ENCODE data around the gene INHBA. TPM values are rescaled to one million over a fixed set of nuclear protein-coding genes. Genes with fewer than 3 reads are reported as not detected.

The INHBA gene
- total RNA-seq, 2 donors from 2014 or later: 0.52 TPM; not detected in 1

DNA sequence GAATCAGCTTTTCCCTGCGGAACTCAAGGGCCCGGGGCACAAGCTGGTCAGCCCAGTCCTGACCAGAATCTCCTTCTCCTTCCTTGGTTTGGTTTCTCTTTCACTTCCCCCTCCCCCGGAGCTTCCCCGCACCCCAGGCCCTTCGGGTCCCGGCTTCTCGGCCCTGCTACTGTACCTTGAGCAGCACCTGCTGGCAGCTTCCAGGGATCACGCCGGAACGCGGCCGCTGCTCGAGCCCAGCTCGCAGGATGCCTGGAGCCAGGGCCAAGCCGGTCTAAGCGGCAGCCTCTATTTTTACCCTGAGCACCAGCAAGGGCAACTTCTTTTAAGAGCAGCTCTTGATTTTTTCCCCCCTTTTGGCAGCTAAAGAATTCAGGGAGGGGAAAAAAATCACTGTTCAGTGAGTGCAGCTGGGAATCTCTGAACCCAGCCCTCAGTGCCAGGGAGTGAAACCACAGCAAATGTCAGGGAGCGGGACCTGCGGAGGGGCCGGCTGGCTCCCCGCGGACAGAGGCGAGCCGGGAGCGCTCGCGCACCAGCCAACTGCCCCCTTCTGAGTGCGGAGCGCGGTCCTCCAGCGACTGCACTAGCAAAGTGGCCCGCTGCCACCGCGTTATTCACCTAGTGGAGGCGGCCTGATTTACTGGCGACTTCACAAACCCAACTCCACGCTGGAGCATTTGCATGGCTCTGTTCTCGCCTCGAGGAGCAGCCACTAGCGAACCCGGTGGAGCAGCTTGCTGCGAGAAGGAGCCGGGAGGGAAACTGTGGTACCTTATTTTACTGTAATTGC is 2.4 kb upstream of the INHBA start:
- no peaks in the 10 kb centered on the region for H3K9me3 ChIP-seq
- H3K27ac ChIP-seq: peak overlapping the region in 3 of 4 donors; percentile 64 to 81 (median 69)
- TF ChIP-seq POLR2A (IDR thresholded peaks at IDR 0.05): no peak
- TF ChIP-seq, protein P1, sequence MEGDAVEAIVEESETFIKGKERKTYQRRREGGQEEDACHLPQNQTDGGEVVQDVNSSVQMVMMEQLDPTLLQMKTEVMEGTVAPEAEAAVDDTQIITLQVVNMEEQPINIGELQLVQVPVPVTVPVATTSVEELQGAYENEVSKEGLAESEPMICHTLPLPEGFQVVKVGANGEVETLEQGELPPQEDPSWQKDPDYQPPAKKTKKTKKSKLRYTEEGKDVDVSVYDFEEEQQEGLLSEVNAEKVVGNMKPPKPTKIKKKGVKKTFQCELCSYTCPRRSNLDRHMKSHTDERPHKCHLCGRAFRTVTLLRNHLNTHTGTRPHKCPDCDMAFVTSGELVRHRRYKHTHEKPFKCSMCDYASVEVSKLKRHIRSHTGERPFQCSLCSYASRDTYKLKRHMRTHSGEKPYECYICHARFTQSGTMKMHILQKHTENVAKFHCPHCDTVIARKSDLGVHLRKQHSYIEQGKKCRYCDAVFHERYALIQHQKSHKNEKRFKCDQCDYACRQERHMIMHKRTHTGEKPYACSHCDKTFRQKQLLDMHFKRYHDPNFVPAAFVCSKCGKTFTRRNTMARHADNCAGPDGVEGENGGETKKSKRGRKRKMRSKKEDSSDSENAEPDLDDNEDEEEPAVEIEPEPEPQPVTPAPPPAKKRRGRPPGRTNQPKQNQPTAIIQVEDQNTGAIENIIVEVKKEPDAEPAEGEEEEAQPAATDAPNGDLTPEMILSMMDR (IDR thresholded peaks at IDR 0.05): peak; percentile 50 to 75 (median 64)
- 0% methylated on average over 36 to 42 of the region's 42 CpGs for WGBS, 2 donors
- ATAC-seq (peak; percentile 95), DNase-seq (peak; percentile 83 to 92 (median 88))
- peak overlapping the region in 1 of 2 donors; percentile 28 for H3K4me3 ChIP-seq
- peaks cover 15% of the 10 kb centered on the region for H3K4me1 ChIP-seq
- H3K36me3 ChIP-seq (replicated peaks in 1 of 2; ENCODE audit: insufficient read depth in 1 of 2, low read depth in 2 of 2): no peaks in the 10 kb centered on the region
- H3K27me3 ChIP-seq: no peaks in the 10 kb centered on the region
- intact Hi-C loops (cut with DNase I): no loop called here

DNA sequence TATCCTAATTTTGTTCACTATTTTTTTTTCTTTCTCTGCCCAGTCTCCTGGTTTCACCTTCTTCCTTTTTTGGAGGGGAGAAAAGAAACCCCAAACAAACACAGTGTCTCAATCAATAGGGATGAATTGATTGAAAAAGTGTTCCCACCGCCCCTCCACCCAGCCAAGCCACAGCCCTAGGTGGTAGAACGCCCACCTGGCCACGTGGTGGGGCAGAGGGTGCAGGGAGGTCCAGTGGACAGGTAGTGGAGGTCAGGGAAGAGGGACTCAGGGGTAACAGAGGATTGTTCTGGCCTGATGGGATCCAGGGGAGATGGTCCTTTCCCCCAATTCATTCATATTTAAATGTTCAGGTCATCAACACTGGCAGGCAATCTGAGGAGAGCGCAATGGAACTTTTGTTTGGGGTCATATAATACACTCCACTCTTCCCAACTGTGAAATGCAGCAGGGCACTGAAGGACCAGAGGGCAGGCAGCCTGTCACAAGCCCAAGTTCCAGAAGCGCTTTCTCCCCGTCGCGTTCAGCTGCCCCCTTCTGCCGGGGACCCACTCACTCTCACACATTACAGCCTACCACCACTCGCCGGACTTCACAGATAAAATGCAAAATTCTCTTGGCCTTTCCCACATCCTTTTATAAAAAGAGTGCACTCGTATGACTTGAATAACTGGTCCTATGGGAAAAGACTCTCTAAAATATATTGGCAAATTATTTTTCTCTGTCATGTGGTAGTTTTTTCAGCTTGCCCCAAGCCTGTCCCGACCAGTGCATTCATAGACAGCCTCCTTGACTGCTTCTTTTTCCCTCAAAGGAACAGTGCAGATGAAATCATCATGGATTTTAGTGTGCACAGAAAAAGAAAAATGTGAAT is 1.6 kb downstream of the INHBA start:
- intact Hi-C loops (cut with DNase I): no loop called here
- WGBS, 2 donors: 19 to 31% methylated on average over 13 of the region's 13 CpGs
- H3K27ac ChIP-seq: no peak overlapping the region

DNA sequence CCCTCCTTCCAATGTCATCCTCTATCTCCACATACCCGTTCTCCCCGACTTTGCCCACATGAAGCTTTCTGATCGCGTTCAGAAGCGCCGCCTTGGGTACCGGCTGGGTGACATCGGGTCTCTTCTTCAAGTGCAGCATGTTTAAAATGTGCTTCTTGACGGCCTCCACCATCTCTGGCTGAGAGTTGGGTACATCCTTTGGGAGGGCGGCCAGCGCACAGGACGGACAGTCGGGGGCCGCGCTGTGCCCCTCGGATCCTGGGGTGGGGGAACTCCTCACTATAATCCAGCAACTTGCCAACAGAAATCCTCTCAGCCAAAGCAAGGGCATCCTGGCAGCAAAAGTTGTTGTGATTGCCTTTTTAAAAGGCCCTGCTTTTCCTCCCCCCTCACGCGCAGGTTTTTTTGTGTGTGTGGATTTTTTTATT is 2.8 kb downstream of the INHBA start:
- Histone ChIP-seq H3K4me1 (peaks cover 21% of the 10 kb centered on the region), H3K27me3 (no peaks in the 10 kb centered on the region), H3K36me3 (replicated peaks in 1 of 2; ENCODE audit: insufficient read depth in 1 of 2, low read depth in 2 of 2) (no peaks in the 10 kb centered on the region), H3K9me3 (no peaks in the 10 kb centered on the region), H3K27ac (no peak overlapping the region), H3K4me3 (no peak overlapping the region)
- TF ChIP-seq, protein P1 (IDR thresholded peaks at IDR 0.05): no peak
- no peak for TF ChIP-seq POLR2A (IDR thresholded peaks at IDR 0.05)
- 2 to 3% methylated on average over 18 of the region's 18 CpGs for WGBS, 2 donors
- ATAC-seq: no peak
- no peak for DNase-seq
- intact Hi-C loops (cut with DNase I): no loop called here

More for the DNA sequence above, 1.6 kb downstream of the INHBA start:
- H3K4me1 ChIP-seq: peaks cover 27% of the 10 kb centered on the region
- H3K36me3 ChIP-seq (replicated peaks in 1 of 2; ENCODE audit: insufficient read depth in 1 of 2, low read depth in 2 of 2): no peaks in the 10 kb centered on the region
- no peaks in the 10 kb centered on the region for H3K9me3 ChIP-seq
- H3K27me3 ChIP-seq: no peaks in the 10 kb centered on the region
- DNase-seq (no peak), ATAC-seq (no peak)
- no peak overlapping the region for H3K4me3 ChIP-seq
- TF ChIP-seq, protein P1 (IDR thresholded peaks at IDR 0.05): no peak
- TF ChIP-seq POLR2A (IDR thresholded peaks at IDR 0.05): no peak

DNA sequence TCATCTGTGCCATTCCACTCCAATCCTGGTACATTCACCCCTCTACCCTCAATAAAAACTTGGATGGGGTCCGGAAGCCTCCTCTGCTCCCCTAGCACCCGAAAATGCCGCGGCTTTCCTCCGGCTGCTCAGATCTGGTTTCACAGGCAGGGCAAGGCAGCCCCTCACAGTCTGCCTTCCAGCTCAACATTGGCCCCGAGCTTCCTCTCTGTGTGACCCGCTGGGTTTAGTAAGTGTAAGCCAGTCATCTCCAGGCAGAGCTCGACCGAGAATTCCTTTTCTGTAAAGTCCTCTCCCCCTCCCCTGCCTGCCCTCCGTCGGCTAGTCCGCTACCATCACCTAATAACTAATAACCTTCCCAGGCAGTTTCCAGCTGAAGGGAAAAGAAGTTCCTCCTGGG is 3.4 kb downstream of the INHBA start:
- Histone ChIP-seq H3K4me1 (peaks cover 16% of the 10 kb centered on the region), H3K36me3 (replicated peaks in 1 of 2; ENCODE audit: insufficient read depth in 1 of 2, low read depth in 2 of 2) (no peaks in the 10 kb centered on the region), H3K9me3 (no peaks in the 10 kb centered on the region), H3K4me3 (no peak overlapping the region), H3K27me3 (no peaks in the 10 kb centered on the region), H3K27ac (no peak overlapping the region)
- TF ChIP-seq, protein P1 (IDR thresholded peaks at IDR 0.05): no peak
- TF ChIP-seq POLR2A (IDR thresholded peaks at IDR 0.05): no peak
- intact Hi-C loops (cut with DNase I): no loop called here
- ATAC-seq (no peak), DNase-seq (peak in 1 of 4 donors; percentile 11)
- WGBS, 2 donors: 2 to 10% methylated on average over 11 to 12 of the region's 12 CpGs
